Psoas muscle (tissue), 8 donors: ENCODE data around the gene VPS13D. TPM values are rescaled to one million over a fixed set of nuclear protein-coding genes. Genes with fewer than 3 reads are reported as not detected.

Experiments
- ATAC-seq, 4 donors: fragments of 200-7000 bp; cut with Tn5 transposase; one replicate each; pipeline ENCODE4 v1.9.1; 2020; ENCODE audit warnings: moderate library complexity in 3 of 4, mild to moderate bottlenecking in 2 of 4
- DNase-seq, 2 donors: peaks; one replicate each; pipeline ENCODE4 v3.0.0-alpha.2; 2020
- H3K27ac ChIP-seq: fragments of 200-600 bp; one replicate; pipeline ENCODE4 v1.8.0; 2022
- H3K27me3 ChIP-seq, 3 donors: fragments of 200-600 bp in 1 of 3; one replicate each; pipeline versions ENCODE4 v1.6.1 to v1.8.0; 2013 to 2022; ENCODE audit warnings: low read length in 2 of 3, mild to moderate bottlenecking in 2 of 3, moderate library complexity in 1 of 3; ENCODE audit not compliant: insufficient read depth in 3 of 3
- H3K36me3 ChIP-seq, 2 donors: fragments of 200-600 bp in 1 of 2; one replicate each; pipeline versions ENCODE4 v1.6.1 to v1.8.0; 2013 to 2022; ENCODE audit warnings: low read depth in 1 of 2, mild to moderate bottlenecking in 1 of 2, moderate library complexity in 1 of 2; ENCODE audit not compliant: insufficient read depth in 1 of 2
- H3K4me1 ChIP-seq: fragments of 200-600 bp; one replicate; pipeline ENCODE4 v1.8.0; 2022
- H3K4me3 ChIP-seq: fragments of 200-600 bp; one replicate; pipeline ENCODE4 v1.8.0; 2022; ENCODE audit warnings: mild to moderate bottlenecking
- H3K9me3 ChIP-seq: fragments of 200-600 bp; one replicate; pipeline ENCODE4 v1.8.0; 2022
- WGBS, 3 donors: extraction: QIAGEN DNeasy Blood & Tissue Kit; methylation state at CpG; one replicate each; pipeline versions ENCODE4 v1.1.6 to v1.1.7; 2013; 5-methylcytosine and 5-hydroxymethylcytosine counted together
- intact Hi-C, 2 donors: fragments of 100-400 bp; cut with DNase I; formaldehyde crosslinking; loops; one replicate each; pipeline versions ENCODE4 v1.11.0 to v1.14.2; 2022
- polyA plus RNA-seq, 3 donors: library from polyadenylated mRNA; stranded (reverse); fragments of 200-250 nt; gene quantifications; one replicate each; pipeline ENCODE4 v1.2.3, GENCODE V29; 2013
- total RNA-seq, 4 donors: library from RNA; stranded (reverse); fragmentation: NEBNext Ultra II Directional in 2 of 4; extraction: Animal tissue kit (Norgen Biotek cat#: 25700) in 2 of 4; gene quantifications; one replicate each; pipeline versions ENCODE4 v1.2.1 to v1.2.4, GENCODE V29; 2021 to 2023
- TF ChIP-seq, protein P1 (sequence below): fragments of 200-600 bp; IDR thresholded peaks from one replicate; pipeline ENCODE4 v1.8.0; 2022; ENCODE audit warnings: antibody characterized with exemption
- donor health status: healthy with polysubstance abuse.
- donor health status: DM: no; HTN: no; CAD: no; lungs with moderate emphysema.
- donor health status: Bipolar disorder and iron deficiency.
- donor health status: healthy.
- donor health status: DM: yes; HTN: yes; CAD: no.
- donor health status: DM: no; HTN: no; CAD: no.
- donor health status: DM: no; HTN: no; CAD: no.
- donor health status: DM: yes; HTN: yes; CAD: no.

VPS13D gene
- total and polyA plus RNA-seq, 7 donors, result 19.9 to 69.1 (median 45.3) TPM

DNA sequence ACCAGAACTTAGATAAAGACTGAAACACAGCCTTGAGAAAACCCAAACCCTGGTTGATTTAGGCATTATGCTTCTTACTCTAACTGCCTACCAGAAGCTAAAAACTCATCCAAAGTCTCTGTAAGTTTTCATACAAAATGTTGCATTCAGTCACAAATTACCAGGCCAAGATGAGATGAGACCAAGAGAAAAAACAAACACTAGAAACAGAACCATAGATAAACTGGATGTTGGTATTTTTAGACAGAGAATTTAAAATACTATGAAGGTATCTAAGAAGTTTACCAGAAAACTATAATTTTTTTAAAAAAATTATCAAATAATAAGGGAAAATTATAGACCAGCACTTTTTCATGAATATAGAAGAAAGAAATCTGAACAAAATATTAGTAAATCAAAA, 180.5 kb downstream of the VPS13D start:
- intact Hi-C loops, result no loop called here
- DNase-seq (no peak), ATAC-seq (no peak)
- Histone ChIP-seq H3K4me3 (no peak overlapping the region), H3K27ac (no peak overlapping the region), H3K4me1 (peaks cover 46% of the 10 kb centered on the region), H3K36me3 (peaks cover 0 to 30% of the 10 kb centered on the region in 2 donors), H3K27me3 (no peaks in the 10 kb centered on the region), H3K9me3 (no peaks in the 10 kb centered on the region)
- TF ChIP-seq, protein P1, sequence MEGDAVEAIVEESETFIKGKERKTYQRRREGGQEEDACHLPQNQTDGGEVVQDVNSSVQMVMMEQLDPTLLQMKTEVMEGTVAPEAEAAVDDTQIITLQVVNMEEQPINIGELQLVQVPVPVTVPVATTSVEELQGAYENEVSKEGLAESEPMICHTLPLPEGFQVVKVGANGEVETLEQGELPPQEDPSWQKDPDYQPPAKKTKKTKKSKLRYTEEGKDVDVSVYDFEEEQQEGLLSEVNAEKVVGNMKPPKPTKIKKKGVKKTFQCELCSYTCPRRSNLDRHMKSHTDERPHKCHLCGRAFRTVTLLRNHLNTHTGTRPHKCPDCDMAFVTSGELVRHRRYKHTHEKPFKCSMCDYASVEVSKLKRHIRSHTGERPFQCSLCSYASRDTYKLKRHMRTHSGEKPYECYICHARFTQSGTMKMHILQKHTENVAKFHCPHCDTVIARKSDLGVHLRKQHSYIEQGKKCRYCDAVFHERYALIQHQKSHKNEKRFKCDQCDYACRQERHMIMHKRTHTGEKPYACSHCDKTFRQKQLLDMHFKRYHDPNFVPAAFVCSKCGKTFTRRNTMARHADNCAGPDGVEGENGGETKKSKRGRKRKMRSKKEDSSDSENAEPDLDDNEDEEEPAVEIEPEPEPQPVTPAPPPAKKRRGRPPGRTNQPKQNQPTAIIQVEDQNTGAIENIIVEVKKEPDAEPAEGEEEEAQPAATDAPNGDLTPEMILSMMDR, result no peak

DNA sequence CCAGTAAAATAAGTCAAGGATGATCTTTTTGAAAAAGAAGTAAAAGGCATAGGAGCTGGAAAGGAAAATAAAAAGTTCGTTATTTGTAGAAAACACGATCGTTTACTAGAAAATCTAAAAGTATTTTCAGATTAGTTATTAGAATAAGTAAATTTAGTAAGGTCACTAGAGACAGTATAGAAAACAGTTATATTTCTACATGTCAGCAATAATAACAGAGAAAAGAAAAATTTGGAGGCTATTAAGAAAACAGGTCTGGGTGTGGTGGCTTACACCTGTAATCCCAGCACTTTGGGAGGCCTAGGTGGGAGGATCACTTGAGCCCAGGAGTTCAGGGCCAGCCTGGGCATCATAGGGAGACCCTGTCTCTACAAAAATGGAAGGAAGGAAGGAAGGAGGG, 181.3 kb downstream of the VPS13D start:
- Histone ChIP-seq H3K27ac (no peak overlapping the region), H3K9me3 (no peaks in the 10 kb centered on the region), H3K36me3 (peaks cover 2 to 30% of the 10 kb centered on the region in 2 donors), H3K4me1 (peaks cover 39% of the 10 kb centered on the region), H3K27me3 (no peaks in the 10 kb centered on the region), H3K4me3 (no peak overlapping the region)
- DNase-seq, result no peak
- 97 to 99% (median 98%) methylated on average over 3 of the region's 3 CpGs for WGBS, 3 donors
- no peak for ATAC-seq
- intact Hi-C loops, result no loop called here
- TF ChIP-seq, protein P1, result no peak

DNA sequence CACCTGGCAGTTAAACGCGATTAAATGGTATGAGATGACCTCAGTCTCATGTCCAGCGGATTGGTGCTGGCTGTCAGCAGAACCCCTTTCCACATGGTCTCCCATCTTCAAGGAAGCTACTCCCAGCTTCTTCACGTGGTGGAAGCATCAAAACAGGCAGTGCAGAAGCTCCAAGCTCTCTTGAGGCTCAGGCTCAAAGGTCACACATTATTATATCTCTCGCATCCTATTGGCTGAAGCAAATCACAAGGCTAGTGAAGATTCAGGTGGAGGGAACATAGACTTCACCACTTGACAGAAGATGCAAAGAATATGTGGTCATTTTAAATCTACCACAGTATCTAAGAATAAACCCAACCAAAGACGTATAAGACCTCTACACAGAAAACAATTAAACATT, 181.9 kb downstream of the VPS13D start:
- 94 to 96% (median 95%) methylated on average over 6 of the region's 6 CpGs for WGBS, 3 donors
- no peaks in the 10 kb centered on the region for H3K9me3 ChIP-seq
- DNase-seq, result no peak
- peaks cover 2 to 33% of the 10 kb centered on the region in 2 donors for H3K36me3 ChIP-seq
- TF ChIP-seq, protein P1, result no peak
- intact Hi-C loops, result no loop called here
- H3K4me1 ChIP-seq, result peaks cover 33% of the 10 kb centered on the region
- no peaks in the 10 kb centered on the region for H3K27me3 ChIP-seq
- no peak overlapping the region for H3K27ac ChIP-seq
- ATAC-seq, result no peak
- no peak overlapping the region for H3K4me3 ChIP-seq

DNA sequence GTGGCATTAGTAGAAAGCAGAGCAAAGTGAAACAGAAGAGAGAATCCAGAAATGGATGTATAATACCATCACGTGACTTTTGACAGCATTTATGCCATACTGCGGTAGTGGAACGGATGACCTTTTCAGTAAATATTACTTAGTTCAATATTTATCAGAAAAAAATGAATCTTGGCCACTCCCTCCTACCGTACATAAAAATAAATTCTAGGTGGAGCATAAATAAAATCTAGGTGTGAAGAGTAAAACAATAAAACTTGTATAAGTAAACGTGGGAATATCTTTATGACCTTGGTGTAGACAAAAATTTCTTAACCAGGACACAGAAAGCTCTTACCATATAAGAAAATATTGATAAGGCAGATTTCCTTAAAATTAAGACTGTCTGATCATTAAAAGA, 182.6 kb downstream of the VPS13D start:
- WGBS, 3 donors, result 95 to 99% (median 96%) methylated on average over 5 of the region's 5 CpGs

More for the DNA sequence above, 182.6 kb downstream of the VPS13D start:
- intact Hi-C loops, result no loop called here
- no peaks in the 10 kb centered on the region for H3K27me3 ChIP-seq
- no peak overlapping the region for H3K27ac ChIP-seq
- H3K36me3 ChIP-seq, result peaks cover 7 to 40% of the 10 kb centered on the region in 2 donors
- no peak for DNase-seq
- no peak for ATAC-seq
- no peak overlapping the region for H3K4me3 ChIP-seq
- TF ChIP-seq, protein P1, result no peak
- H3K9me3 ChIP-seq, result no peaks in the 10 kb centered on the region
- H3K4me1 ChIP-seq, result peaks cover 26% of the 10 kb centered on the region
